Type B pancreatic cell (in vitro differentiated cells): ENCODE results near the gene DPPA2. TPM values are rescaled to one million over a fixed set of nuclear protein-coding genes. Genes with fewer than 3 reads are reported as not detected.

Experiments used
- DNase-seq: peaks from one replicate; pipeline ENCODE4 v3.0.0; 2021; ENCODE audit warnings: mixed read lengths; ENCODE audit not compliant: unreplicated experiment; ENCODE audit errors: extremely low spot score
- H3K27ac Mint-ChIP-seq: 2 replicates; pipeline ENCODE4 v1.8.0; 2021; ENCODE audit warnings: mild to moderate bottlenecking, mixed read lengths
- H3K27me3 Mint-ChIP-seq: 2 replicates; pipeline ENCODE4 v1.8.0; 2021; ENCODE audit warnings: mixed read lengths
- H3K36me3 Mint-ChIP-seq: 2 replicates; pipeline ENCODE4 v1.8.0; 2021; ENCODE audit warnings: mixed read lengths
- H3K4me1 Mint-ChIP-seq: one replicate; pipeline ENCODE4 v1.8.0; 2021; ENCODE audit warnings: mixed read lengths; ENCODE audit not compliant: unreplicated experiment
- H3K4me3 Mint-ChIP-seq: 2 replicates; pipeline ENCODE4 v1.8.0; 2021; ENCODE audit warnings: mild to moderate bottlenecking, mixed read lengths
- H3K9me3 Mint-ChIP-seq: 2 replicates; pipeline ENCODE4 v1.8.0; 2021; ENCODE audit warnings: mixed read lengths
- total RNA-seq: library from RNA; stranded (reverse); gene quantifications from 2 replicates; pipeline ENCODE4 v1.2.1, GENCODE V29; 2021; ENCODE audit warnings: low replicate concordance
- TF ChIP-seq, protein P1 (sequence below): fragments of 200-600 bp; sonication (generic); conservative IDR thresholded peaks from 2 replicates; pipeline ENCODE4 v1.5.0; 2021; ENCODE audit warnings: antibody characterized with exemption, mild to moderate bottlenecking

The DPPA2 gene
- total RNA-seq, 1 donor from 2014 or later = 0.36 TPM

DNA sequence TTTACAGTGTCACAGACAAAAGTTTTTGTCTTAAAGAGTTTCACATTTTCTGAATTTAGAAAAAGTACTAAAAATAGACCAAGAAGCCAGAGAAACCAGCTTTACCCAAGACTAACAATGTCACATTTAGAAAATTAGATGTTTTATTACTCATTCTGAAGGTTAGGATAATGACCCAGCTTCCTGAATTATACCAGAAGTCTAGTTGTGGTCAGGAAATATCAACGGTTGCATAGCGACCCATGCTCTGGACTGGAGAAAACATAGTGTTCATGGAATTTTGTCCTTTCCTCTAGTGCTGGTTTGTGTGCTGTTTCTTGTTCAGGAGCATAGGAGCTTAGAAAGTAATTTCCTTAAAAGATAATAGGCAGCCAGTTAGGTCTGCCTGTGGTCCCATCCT lies 59.0 kb downstream of the DPPA2 start:
- H3K9me3 Mint-ChIP-seq = peaks cover 4% of the 10 kb centered on the region
- TF ChIP-seq, protein P1, sequence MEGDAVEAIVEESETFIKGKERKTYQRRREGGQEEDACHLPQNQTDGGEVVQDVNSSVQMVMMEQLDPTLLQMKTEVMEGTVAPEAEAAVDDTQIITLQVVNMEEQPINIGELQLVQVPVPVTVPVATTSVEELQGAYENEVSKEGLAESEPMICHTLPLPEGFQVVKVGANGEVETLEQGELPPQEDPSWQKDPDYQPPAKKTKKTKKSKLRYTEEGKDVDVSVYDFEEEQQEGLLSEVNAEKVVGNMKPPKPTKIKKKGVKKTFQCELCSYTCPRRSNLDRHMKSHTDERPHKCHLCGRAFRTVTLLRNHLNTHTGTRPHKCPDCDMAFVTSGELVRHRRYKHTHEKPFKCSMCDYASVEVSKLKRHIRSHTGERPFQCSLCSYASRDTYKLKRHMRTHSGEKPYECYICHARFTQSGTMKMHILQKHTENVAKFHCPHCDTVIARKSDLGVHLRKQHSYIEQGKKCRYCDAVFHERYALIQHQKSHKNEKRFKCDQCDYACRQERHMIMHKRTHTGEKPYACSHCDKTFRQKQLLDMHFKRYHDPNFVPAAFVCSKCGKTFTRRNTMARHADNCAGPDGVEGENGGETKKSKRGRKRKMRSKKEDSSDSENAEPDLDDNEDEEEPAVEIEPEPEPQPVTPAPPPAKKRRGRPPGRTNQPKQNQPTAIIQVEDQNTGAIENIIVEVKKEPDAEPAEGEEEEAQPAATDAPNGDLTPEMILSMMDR = no peak
- no peaks in the 10 kb centered on the region for H3K4me1 Mint-ChIP-seq
- no peak overlapping the region for H3K27ac Mint-ChIP-seq
- H3K36me3 Mint-ChIP-seq = no peaks in the 10 kb centered on the region
- no peak for DNase-seq
- H3K27me3 Mint-ChIP-seq = no peaks in the 10 kb centered on the region
- no peak overlapping the region for H3K4me3 Mint-ChIP-seq

DNA sequence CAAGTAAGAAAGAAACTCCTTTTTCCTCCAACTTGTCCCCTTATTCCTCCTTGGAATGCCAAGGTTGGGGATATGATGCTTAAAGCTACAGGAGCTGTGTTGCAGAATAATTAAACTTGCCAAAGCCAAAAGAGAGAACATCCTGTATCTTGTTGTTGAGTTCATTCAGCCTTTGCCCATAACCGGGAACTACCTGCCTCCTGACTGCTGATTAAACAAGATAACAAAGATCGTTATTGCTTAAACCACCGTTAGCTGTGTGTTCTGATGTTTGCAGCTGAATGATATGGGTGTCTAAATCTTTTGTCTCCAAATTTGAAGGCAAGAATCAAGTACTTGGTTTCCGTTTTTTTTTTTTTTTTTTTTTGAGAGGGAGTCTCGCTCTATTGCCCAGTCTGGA lies 61.5 kb downstream of the DPPA2 start:
- TF ChIP-seq, protein P1 = no peak
- Mint-ChIP-seq H3K27ac (no peak overlapping the region), H3K4me1 (no peaks in the 10 kb centered on the region), H3K27me3 (no peaks in the 10 kb centered on the region), H3K4me3 (no peak overlapping the region), H3K36me3 (no peaks in the 10 kb centered on the region), H3K9me3 (peaks cover 4% of the 10 kb centered on the region)
- DNase-seq = no peak

DNA sequence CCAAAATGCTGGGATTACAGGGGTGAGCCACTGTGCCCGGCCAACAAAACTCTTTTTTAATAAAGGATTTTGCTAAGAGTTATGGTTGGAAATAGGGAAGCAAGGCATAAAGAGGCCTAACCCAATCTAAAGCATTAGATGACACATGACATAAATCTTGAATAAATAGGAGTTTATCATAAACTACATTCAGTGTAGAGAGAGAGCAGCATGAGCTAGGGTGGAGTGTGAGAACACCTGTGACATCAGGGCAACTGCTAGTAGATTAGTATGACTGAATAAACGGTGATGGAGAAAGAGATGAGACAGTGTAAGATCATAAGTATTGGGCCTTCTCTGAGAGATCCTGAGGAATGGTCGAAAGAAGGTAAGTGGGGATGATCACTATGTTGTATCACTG lies 63.7 kb downstream of the DPPA2 start:
- no peaks in the 10 kb centered on the region for H3K36me3 Mint-ChIP-seq
- H3K27me3 Mint-ChIP-seq = no peaks in the 10 kb centered on the region
- H3K4me3 Mint-ChIP-seq = no peak overlapping the region
- TF ChIP-seq, protein P1 = no peak
- H3K27ac Mint-ChIP-seq = no peak overlapping the region
- peaks cover 4% of the 10 kb centered on the region for H3K9me3 Mint-ChIP-seq
- H3K4me1 Mint-ChIP-seq = no peaks in the 10 kb centered on the region
- no peak for DNase-seq

Other genes with a start within 250 kb of the DPPA2 start
- not detected in 2 replicates for gene MORC1, start 198.4 kb downstream of the DPPA2 start, total RNA-seq
- 2.3 and 6.8 TPM in 2 replicates for gene C3orf85, start 179.8 kb downstream of the DPPA2 start, total RNA-seq
- 1.5 and 14.9 TPM in 2 replicates for gene DPPA4, start 21.0 kb upstream of the DPPA2 start, total RNA-seq